Activated CD4-positive, alpha-beta T cell treated with anti-CD3 and anti-CD28 coated beads, Interleukin-2, amount 10 ng/mL, durations not matched to agents 7 days and 5 days (primary cell): Measurements from ENCODE around the gene ALDH1L2. TPM values are rescaled to one million over a fixed set of nuclear protein-coding genes. Genes with fewer than 3 reads are reported as not detected.

Experiments used
- CTCF ChIA-PET: fragments of 350-600 bp; sonication (Branson Sonifier 250); formaldehyde crosslinking; loops from one replicate; lab custom pipeline; 2021; ENCODE audit warnings: antibody characterized with exemption; lab: Charles Lee
- POLR2A ChIA-PET: fragments of 350-600 bp; sonication (Branson Sonifier 250); formaldehyde crosslinking; loops from one replicate; lab custom pipeline; 2021; ENCODE audit warnings: antibody characterized with exemption; lab: Charles Lee
- DNase-seq: peaks from one replicate; pipeline ENCODE4 v3.0.0-alpha.2; 2020
- H3K27ac Mint-ChIP-seq: one replicate; pipeline ENCODE4 v1.8.0; 2021; ENCODE audit warnings: mild to moderate bottlenecking, moderate library complexity, mixed read lengths
- H3K27me3 Mint-ChIP-seq: one replicate; pipeline ENCODE4 v1.8.0; 2021; ENCODE audit warnings: mixed read lengths
- H3K36me3 Mint-ChIP-seq: one replicate; pipeline ENCODE4 v1.8.0; 2021; ENCODE audit warnings: low read depth, mixed read lengths
- H3K4me1 Mint-ChIP-seq: one replicate; pipeline ENCODE4 v1.8.0; 2021; ENCODE audit warnings: mixed read lengths
- H3K4me3 Mint-ChIP-seq: one replicate; pipeline ENCODE4 v1.8.0; 2021; ENCODE audit warnings: mild to moderate bottlenecking, moderate library complexity, mixed read lengths
- H3K9me3 Mint-ChIP-seq: one replicate; pipeline ENCODE4 v1.8.0; 2021; ENCODE audit warnings: mixed read lengths
- total RNA-seq, 2 experiments: library from RNA; stranded (reverse); gene quantifications; one replicate each; pipeline ENCODE4 v1.2.3, GENCODE V29; 2021

ALDH1L2 gene
- total RNA-seq, 2 experiments from 2014 or later = 0.10 to 0.20 TPM

DNA sequence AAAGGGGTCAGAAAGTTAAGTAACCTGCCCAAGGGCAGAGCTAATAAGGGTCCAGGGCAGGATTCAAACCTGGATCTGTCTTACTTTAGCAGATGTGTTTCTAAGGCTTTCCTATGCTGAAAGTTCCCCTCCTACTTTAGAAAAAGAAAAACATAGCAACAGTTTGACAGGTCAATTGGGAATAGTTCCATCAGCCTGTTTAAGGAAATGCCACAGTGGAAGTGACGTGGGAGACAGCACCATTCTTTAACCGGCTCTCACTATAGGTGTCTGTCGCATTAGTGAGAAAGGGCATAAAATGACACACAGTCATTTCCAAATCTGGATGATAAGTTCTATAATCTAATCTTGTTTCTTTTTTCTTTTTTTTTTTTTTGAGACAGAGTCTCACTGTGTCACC is 7.3 kb downstream of the ALDH1L2 start:
- POLR2A ChIA-PET = no interaction called here
- Mint-ChIP-seq H3K27ac (no peak overlapping the region), H3K27me3 (peaks cover 4% of the 10 kb centered on the region), H3K4me1 (no peaks in the 10 kb centered on the region), H3K36me3 (no peaks in the 10 kb centered on the region), H3K9me3 (no peaks in the 10 kb centered on the region), H3K4me3 (no peak overlapping the region)
- CTCF ChIA-PET = no interaction called here
- no peak for DNase-seq

DNA sequence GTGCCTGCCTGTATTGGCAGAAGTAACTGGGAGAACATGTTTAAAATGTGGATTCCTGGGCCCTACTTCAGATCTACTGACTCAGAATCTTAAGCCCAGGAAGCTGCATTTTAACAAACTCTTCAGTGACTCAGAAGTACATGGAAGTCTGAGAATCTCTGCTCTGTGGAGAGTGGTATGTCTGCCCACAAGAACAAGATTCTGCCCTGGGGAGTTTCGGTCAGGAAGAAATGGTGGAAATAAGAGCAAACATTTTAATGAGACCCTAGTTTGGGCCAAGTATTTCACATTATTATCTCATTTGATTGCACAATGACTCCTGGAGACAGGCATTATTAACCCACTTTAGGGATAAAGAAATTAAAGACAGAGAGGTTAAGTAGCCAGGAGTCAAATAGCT is 8.2 kb downstream of the ALDH1L2 start:
- CTCF ChIA-PET = no interaction called here
- H3K27ac Mint-ChIP-seq = no peak overlapping the region

DNA sequence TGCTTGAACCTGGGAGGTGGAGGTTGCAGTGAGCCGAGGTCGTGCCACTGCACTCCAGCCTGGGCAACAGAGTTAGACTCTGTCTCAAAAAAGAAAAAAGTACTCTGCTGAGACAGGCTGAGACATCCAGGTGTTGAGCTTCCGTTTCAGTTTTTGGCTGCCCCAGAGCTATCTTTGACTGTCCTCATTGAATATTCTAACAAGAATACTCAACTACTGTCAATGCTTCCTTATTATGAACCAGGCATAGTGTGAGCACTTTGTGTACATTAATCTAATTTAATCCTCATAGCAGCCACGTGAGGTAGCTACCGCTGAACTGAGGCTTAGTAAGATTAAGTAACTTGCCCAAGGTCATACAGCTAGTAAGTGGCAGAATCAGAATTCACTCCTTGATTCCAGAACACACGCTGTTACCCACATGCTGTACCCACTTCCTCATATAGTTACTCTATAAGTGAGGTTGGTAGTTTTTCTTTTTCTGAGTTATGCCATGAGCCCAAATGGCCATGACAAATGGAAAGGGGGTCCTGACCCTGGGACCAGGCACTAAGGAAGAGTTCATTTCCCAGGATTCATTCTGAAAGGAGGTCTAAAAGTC is 11.3 kb downstream of the ALDH1L2 start:
- H3K27ac Mint-ChIP-seq = no peak overlapping the region
- H3K36me3 Mint-ChIP-seq = no peaks in the 10 kb centered on the region
- no peaks in the 10 kb centered on the region for H3K4me1 Mint-ChIP-seq
- DNase-seq = no peak
- no peaks in the 10 kb centered on the region for H3K27me3 Mint-ChIP-seq
- POLR2A ChIA-PET = no interaction called here
- H3K9me3 Mint-ChIP-seq = no peaks in the 10 kb centered on the region
- H3K4me3 Mint-ChIP-seq = no peak overlapping the region
- CTCF ChIA-PET = interaction anchor here (0.9 kb wide), 1 partner anchor 10 kb away, joined by 3 read pairs; no protein-coding TSS in a partner anchor

More for the DNA sequence above, 8.2 kb downstream of the ALDH1L2 start:
- POLR2A ChIA-PET = no interaction called here
- H3K4me1 Mint-ChIP-seq = no peaks in the 10 kb centered on the region
- H3K4me3 Mint-ChIP-seq = no peak overlapping the region
- no peak for DNase-seq
- no peaks in the 10 kb centered on the region for H3K36me3 Mint-ChIP-seq
- H3K27me3 Mint-ChIP-seq = peaks cover 1% of the 10 kb centered on the region
- no peaks in the 10 kb centered on the region for H3K9me3 Mint-ChIP-seq

DNA sequence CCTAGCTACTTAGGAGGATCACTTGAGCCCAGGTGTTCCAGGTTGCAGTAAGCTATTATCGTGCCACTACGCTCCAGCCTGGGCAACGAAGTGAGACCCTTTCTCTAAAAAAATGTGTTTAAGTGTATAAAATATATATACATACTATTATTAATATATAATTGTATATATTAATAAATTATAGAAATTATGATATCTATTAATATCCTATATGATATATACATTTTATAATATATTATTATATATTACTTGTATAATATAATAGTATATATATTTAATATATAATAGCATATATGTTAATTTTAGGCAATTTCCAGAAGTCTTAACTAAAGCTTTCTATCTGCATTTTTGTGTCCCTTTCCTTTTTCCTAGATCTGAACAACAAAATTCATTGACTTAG is 12.3 kb downstream of the ALDH1L2 start:
- ChIA-PET POLR2A (no interaction called here), CTCF (no interaction called here)
- no peak overlapping the region for H3K27ac Mint-ChIP-seq
- no peak for DNase-seq
- H3K4me3 Mint-ChIP-seq = no peak overlapping the region
- H3K4me1 Mint-ChIP-seq = no peaks in the 10 kb centered on the region
- H3K27me3 Mint-ChIP-seq = peaks cover 2% of the 10 kb centered on the region
- H3K36me3 Mint-ChIP-seq = no peaks in the 10 kb centered on the region
- no peaks in the 10 kb centered on the region for H3K9me3 Mint-ChIP-seq

DNA sequence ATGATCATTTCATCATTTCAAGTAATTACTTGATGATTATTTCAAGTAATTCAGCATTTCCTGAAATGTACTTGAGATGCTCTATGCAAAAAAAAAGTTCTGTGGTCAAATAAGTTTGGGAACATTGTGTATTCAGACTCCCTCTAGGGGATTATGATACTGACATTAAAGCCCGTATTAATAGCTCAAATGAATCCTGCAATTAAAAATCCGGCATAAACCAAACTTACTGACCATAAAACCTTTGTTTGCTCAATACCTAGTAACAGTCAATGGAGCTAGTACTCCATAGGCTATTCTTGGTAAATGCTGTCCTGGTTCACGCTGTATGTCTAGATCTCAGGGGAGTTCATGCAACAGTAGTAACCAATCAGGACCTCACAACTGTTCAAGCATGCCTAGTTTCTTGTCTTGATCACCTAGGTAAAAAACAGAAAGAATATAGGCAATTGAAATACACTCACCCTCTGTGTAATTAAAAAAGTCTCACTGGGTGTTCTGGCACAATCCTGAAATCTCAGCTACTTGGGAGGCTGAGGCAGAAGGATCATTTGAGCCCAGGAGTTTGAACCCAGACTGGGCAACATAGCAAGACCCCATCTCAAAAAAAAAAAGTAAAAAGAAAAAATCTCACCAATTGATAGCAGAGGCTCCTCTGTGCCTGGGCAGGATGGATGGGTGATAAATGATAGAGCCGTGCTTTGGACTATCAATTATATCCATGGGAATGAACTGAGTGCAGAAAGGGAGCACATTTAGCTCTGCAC is 14.1 kb downstream of the ALDH1L2 start:
- H3K36me3 Mint-ChIP-seq = no peaks in the 10 kb centered on the region
- H3K4me3 Mint-ChIP-seq = no peak overlapping the region
- peaks cover 2% of the 10 kb centered on the region for H3K27me3 Mint-ChIP-seq
- CTCF ChIA-PET = interaction anchor here (0.6 to 1.5 kb wide), 3 partner anchors 14 to 824 kb away, joined by 3 to 6 read pairs (median 4); partner anchors contain the start of gene ALDH1L2
- H3K9me3 Mint-ChIP-seq = no peaks in the 10 kb centered on the region
- DNase-seq = no peak
- no peaks in the 10 kb centered on the region for H3K4me1 Mint-ChIP-seq
- no peak overlapping the region for H3K27ac Mint-ChIP-seq
- POLR2A ChIA-PET = interaction anchor here (0.5 kb wide), 1 partner anchor 753 kb away, joined by 6 read pairs; no protein-coding TSS in a partner anchor

DNA sequence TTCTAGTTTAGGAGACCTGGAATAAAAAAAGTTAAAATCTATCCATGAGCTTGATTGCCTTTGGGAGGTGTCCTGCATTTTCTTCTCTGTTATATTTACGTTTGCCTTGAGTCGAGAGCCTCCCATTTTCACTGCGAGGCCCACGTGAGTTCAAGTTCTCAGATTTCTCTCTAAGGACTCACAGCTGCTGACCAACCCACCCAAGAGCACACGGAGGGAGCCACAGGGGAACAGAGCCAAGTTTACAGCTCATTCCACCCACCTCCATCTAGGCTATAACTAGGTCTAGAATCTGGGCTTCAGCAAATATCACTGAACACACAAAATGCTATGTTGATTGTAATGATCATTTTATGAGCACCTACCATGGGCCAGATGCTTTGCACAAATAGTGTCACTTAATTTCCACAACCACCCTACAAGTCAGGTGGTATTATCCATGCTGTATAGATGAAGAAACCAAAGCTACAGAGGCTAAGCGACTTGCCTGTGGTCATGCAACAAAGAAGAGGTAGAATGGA is 16.7 kb downstream of the ALDH1L2 start:
- Mint-ChIP-seq H3K36me3 (no peaks in the 10 kb centered on the region), H3K4me1 (no peaks in the 10 kb centered on the region), H3K27ac (no peak overlapping the region), H3K27me3 (peaks cover 2% of the 10 kb centered on the region), H3K9me3 (no peaks in the 10 kb centered on the region), H3K4me3 (no peak overlapping the region)
- CTCF ChIA-PET = interaction anchor here (0.5 to 1.9 kb wide), 3 partner anchors 9 to 35 kb away, joined by 3 to 6 read pairs (median 3); no protein-coding TSS in a partner anchor
- POLR2A ChIA-PET = no interaction called here
- DNase-seq = no peak

DNA sequence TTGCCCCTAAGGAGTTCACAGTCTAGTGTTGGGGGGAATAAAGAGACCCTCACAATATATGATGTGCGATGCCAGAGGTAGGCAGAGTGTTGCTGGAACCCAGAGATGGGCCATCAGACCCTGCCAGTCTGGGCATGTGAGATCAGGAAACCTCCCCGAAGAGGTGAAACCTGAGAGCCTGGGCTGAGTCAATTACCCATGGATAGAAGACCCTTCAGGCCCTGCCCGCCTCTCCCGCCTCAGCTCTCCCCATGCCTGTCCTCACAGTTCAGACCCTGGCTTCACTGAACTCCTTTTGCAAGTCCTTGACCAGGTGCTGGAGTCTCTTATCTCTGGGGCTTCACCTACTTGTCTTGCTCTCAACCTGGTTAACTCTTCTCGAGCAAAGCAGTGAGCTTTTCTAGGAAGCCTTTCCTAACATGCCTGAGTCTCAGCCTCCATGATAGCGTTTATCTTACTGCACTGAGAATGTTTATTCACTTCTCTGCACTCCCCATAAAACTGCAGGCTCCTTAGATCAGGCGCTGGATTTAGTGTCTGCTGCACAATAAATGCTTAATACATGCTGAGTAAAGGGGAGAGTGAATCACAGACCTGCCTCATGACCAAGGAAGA is 19.6 kb downstream of the ALDH1L2 start:
- CTCF ChIA-PET = no interaction called here
- no peaks in the 10 kb centered on the region for H3K9me3 Mint-ChIP-seq
- no peaks in the 10 kb centered on the region for H3K36me3 Mint-ChIP-seq
- no peak overlapping the region for H3K4me3 Mint-ChIP-seq
- H3K27me3 Mint-ChIP-seq = peaks cover 2% of the 10 kb centered on the region
- no peaks in the 10 kb centered on the region for H3K4me1 Mint-ChIP-seq
- no peak for DNase-seq
- no peak overlapping the region for H3K27ac Mint-ChIP-seq
- POLR2A ChIA-PET = no interaction called here

DNA sequence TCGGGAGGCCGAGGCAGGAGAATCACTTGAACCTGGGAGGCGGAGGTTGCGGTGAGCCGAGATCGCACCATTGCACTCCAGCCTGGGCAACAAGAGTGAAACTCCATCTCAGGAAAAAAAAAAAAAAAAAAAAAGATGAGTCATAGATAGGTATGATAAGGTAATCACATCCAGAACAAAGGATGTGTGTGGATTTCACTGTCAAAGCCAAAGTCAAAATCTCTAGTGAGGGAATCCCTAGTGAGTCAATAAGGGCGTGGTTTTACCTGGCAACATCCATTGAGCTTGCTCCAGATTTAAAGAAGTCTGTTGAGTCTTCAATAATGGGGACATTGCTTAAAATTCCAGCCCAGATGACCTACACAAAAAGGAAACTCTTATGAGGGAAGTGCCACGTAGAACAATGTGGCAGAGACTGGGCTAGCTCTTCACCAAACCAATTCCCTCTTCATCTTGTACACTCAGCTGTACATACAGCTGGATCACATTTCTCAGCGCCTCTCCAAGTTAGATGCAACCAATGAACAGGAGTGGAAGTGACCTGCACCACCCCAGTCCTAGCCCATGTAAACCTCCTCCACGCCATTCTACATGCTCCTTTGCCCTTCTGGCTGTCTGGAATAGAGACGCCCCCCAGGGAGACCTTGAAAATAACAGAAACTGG is 23.4 kb downstream of the ALDH1L2 start:
- CTCF ChIA-PET = interaction anchor here (0.6 kb wide), 1 partner anchor 875 kb away, joined by 3 read pairs; no protein-coding TSS in a partner anchor
- peaks cover 4% of the 10 kb centered on the region for H3K9me3 Mint-ChIP-seq
- POLR2A ChIA-PET = no interaction called here

DNA sequence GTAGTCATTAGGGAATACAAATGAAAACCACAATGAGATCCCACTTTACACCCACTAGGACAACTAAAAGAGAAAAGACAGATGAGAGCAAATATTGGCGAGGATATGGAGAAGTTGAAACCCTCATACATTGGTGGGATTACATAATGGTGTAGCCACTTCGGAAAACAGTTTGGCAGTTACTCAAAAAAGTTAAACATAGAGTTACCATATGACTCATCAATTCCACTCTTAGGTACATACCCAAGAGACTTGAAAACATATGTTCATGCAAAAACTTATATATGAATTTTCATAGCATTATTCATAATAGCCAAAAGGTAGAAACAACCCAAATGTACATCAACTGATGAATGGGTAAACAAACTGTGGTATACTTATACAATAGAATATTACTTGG is 27.1 kb downstream of the ALDH1L2 start:
- H3K4me3 Mint-ChIP-seq = no peak overlapping the region
- peaks cover 13% of the 10 kb centered on the region for H3K27me3 Mint-ChIP-seq
- POLR2A ChIA-PET = no interaction called here
- no peak for DNase-seq
- peaks cover 11% of the 10 kb centered on the region for H3K9me3 Mint-ChIP-seq
- H3K36me3 Mint-ChIP-seq = peaks cover 2% of the 10 kb centered on the region
- H3K4me1 Mint-ChIP-seq = peaks cover 1% of the 10 kb centered on the region
- CTCF ChIA-PET = no interaction called here
- no peak overlapping the region for H3K27ac Mint-ChIP-seq

More for the DNA sequence above, 23.4 kb downstream of the ALDH1L2 start:
- Mint-ChIP-seq H3K27me3 (peaks cover 6% of the 10 kb centered on the region), H3K4me1 (no peaks in the 10 kb centered on the region), H3K4me3 (no peak overlapping the region), H3K36me3 (peaks cover 2% of the 10 kb centered on the region), H3K27ac (no peak overlapping the region)
- no peak for DNase-seq

DNA sequence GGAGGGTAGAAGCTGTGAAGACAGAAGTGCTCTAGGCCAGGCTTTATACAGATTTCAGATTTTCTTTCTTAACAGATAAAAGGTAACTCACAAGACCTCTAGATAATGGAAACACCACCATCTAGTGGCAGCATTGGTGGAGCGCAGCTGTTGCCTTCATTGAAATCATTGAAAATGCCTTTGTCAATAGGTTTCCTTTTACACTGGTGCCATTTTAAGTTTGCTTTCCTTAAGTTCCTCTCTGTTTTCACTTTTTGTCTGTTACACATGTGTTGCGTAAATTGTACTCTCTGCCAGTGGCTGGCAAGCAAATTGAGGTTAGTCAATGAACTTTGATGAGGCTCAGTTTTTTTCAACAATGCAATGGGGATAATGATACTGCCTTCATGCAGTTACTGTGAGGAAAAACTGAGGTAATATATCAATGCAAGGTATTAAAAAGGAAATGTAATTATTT is 31.1 kb downstream of the ALDH1L2 start:
- Mint-ChIP-seq H3K4me1 (peaks cover 1% of the 10 kb centered on the region), H3K4me3 (no peak overlapping the region), H3K27ac (no peak overlapping the region), H3K36me3 (peaks cover 2% of the 10 kb centered on the region), H3K27me3 (peaks cover 13% of the 10 kb centered on the region), H3K9me3 (peaks cover 11% of the 10 kb centered on the region)
- ChIA-PET POLR2A (no interaction called here), CTCF (interaction anchor here (0.6 to 4.0 kb wide), 11 partner anchors 11 to 765 kb away, joined by 3 to 19 read pairs (median 3); no protein-coding TSS in a partner anchor)
- peak; percentile 84 for DNase-seq

DNA sequence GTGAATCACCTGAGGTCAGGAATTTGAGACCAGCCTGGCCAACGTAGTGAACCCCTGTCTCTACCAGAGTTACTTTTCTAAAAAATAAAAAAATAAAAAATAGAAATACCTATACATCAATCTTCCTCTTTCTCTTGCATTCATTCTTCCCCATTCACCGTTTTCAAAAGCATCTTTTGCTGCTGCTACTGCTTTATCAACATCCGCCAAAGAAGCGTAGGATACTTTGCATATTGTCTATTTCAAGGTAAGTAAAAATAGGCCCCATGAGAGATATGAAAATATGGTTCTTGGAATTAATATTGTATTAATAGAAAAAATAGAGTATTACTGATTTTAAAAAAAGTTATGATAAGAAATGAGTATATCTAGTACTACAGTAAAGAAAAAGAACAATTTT is 32.3 kb downstream of the ALDH1L2 start:
- ChIA-PET CTCF (interaction anchor here (1.6 to 4.0 kb wide), 5 partner anchors 14 to 679 kb away, joined by 3 to 19 read pairs (median 4); no protein-coding TSS in a partner anchor), POLR2A (no interaction called here)
- no peak for DNase-seq
- no peak overlapping the region for H3K4me3 Mint-ChIP-seq
- no peak overlapping the region for H3K27ac Mint-ChIP-seq
- peaks cover 1% of the 10 kb centered on the region for H3K4me1 Mint-ChIP-seq
- peaks cover 16% of the 10 kb centered on the region for H3K9me3 Mint-ChIP-seq
- peaks cover 12% of the 10 kb centered on the region for H3K27me3 Mint-ChIP-seq
- H3K36me3 Mint-ChIP-seq = peaks cover 2% of the 10 kb centered on the region

DNA sequence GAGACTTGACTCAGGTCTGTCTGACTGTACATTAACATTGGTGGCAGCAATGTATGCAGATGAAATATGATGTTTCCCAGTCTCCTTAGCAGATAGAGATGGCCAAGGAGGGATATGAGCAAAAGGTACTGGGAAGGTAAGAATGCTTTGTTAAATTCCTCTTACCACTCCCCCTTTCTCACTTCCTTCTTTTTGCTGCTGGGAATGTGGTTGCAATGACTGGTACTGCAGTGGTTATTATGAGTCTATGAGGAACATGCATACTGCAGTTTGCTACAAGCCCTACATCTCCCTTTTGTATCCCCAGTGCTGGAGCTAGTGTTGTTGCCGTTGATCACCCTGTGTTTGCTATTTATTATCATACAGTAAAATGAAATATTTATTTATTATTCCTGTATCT is 35.9 kb downstream of the ALDH1L2 start:
- peaks cover 5% of the 10 kb centered on the region for H3K9me3 Mint-ChIP-seq
- no peak overlapping the region for H3K27ac Mint-ChIP-seq
- ChIA-PET CTCF (no interaction called here), POLR2A (no interaction called here)
- H3K4me1 Mint-ChIP-seq = peaks cover 1% of the 10 kb centered on the region
- no peak overlapping the region for H3K4me3 Mint-ChIP-seq
- H3K36me3 Mint-ChIP-seq = no peaks in the 10 kb centered on the region
- no peak for DNase-seq
- H3K27me3 Mint-ChIP-seq = no peaks in the 10 kb centered on the region
